Uterus (tissue), 4 donors: Measurements from ENCODE around the gene GATA6. TPM values are rescaled to one million over a fixed set of nuclear protein-coding genes. Genes with fewer than 3 reads are reported as not detected.

Experiments
- DNase-seq, 2 donors: peaks; one replicate each; pipeline ENCODE4 v3.0.0-alpha.2; 2019 to 2020
- H3K27ac ChIP-seq, 2 donors: fragments of 200-600 bp; sonication (generic); 1 replicate in 1 of 2; 2 replicates in 1 of 2; pipeline ENCODE4 v1.5.1; 2016 to 2018
- H3K27me3 ChIP-seq, 2 donors: fragments of 200-600 bp; sonication (generic); one replicate each; pipeline ENCODE4 v1.5.1; 2018 to 2019; ENCODE audit warnings: control low read depth in 1 of 2
- H3K36me3 ChIP-seq, 2 donors: fragments of 200-600 bp; sonication (generic); one replicate each; pipeline ENCODE4 v1.5.1; 2019; ENCODE audit warnings: control low read depth in 1 of 2
- H3K4me1 ChIP-seq, 2 donors: fragments of 200-600 bp; sonication (generic); one replicate each; pipeline ENCODE4 v1.5.1; 2018 to 2019; ENCODE audit warnings: control low read depth in 1 of 2
- H3K4me3 ChIP-seq, 2 donors: fragments of 200-600 bp; sonication (generic); 1 replicate in 1 of 2; 2 replicates in 1 of 2; pipeline ENCODE4 v1.5.1; 2018 to 2019; ENCODE audit warnings: mild to moderate bottlenecking in 1 of 2
- H3K9me3 ChIP-seq, 2 donors: fragments of 200-600 bp; sonication (generic); one replicate each; pipeline ENCODE4 v1.5.1; 2019; ENCODE audit warnings: control low read depth in 1 of 2
- CTCF ChIP-seq, 4 experiments: fragments of 200-600 bp in 2 of 4; fragments of 450-650 bp in 2 of 4; sonication (generic) in 2 of 4; IDR thresholded peaks; one replicate each; pipeline ENCODE4 v1.5.1; 2016 to 2019; ENCODE audit warnings: antibody characterized with exemption in 4 of 4, mild to moderate bottlenecking in 2 of 4, moderate library complexity in 1 of 4
- POLR2A ChIP-seq, 2 donors: fragments of 450-650 bp; IDR thresholded peaks; one replicate each; pipeline ENCODE4 v1.6.1; 2016; ENCODE audit warnings: antibody characterized with exemption in 2 of 2, mild to moderate bottlenecking in 1 of 2, moderate library complexity in 1 of 2
- intact Hi-C: fragments of 100-400 bp; cut with DNase I; formaldehyde crosslinking; loops from one replicate; pipeline ENCODE4 v1.15.1; 2023; ENCODE audit warnings: low total_unique reads
- total RNA-seq, 4 donors: library from RNA; depleted of rRNA in 3 of 4; stranded (reverse); fragments of >200 nt in 3 of 4; gene quantifications; one replicate each; pipeline versions ENCODE4 v1.1.0 to v1.2.4, GENCODE V29; 2014 to 2023
- donor health status: DM: yes; HTN: yes; CAD: no.

Gene GATA6
- total RNA-seq, 4 donors from 2014 or later = 28.2 to 59.6 (median 39.5) TPM

GRCh38 chr18:22163416-22164161 lies 5.8 kb upstream of the GATA6 start:
- no peak for DNase-seq
- intact Hi-C loops = loop anchor here (10.0 kb wide), 1 partner anchor 401 kb away; no protein-coding TSS in a partner anchor
- Histone ChIP-seq H3K4me3 (no peak overlapping the region), H3K27ac (peak overlapping the region; percentile 24 to 100), H3K4me1 (no peaks in the 10 kb centered on the region), H3K36me3 (no peaks in the 10 kb centered on the region), H3K27me3 (no peaks in the 10 kb centered on the region), H3K9me3 (no peaks in the 10 kb centered on the region)
- TF ChIP-seq POLR2A (IDR thresholded peaks at IDR 0.05) (no peak), CTCF (IDR thresholded peaks at IDR 0.05) (no peak)

- DNase-seq = peak in 1 of 2 donors; percentile 39
- Histone ChIP-seq H3K9me3 (no peaks in the 10 kb centered on the region), H3K27me3 (no peaks in the 10 kb centered on the region), H3K4me3 (peak overlapping the region in 1 of 2 donors; percentile 96), H3K4me1 (no peaks in the 10 kb centered on the region), H3K27ac (peak overlapping the region; percentile 24 to 100), H3K36me3 (no peaks in the 10 kb centered on the region)
- TF ChIP-seq POLR2A (IDR thresholded peaks at IDR 0.05) (no peak), CTCF (IDR thresholded peaks at IDR 0.05) (no peak)
- intact Hi-C loops = loop anchor here (10.0 kb wide), 1 partner anchor 400 kb away; no protein-coding TSS in a partner anchor
These were observed 4.9 kb upstream of the GATA6 start for GRCh38 chr18:22164337-22165048.

- peak in 1 of 2 donors; percentile 23 for DNase-seq
- H3K27ac ChIP-seq = peak overlapping the region; percentile 99 to 100
- H3K4me3 ChIP-seq = peak overlapping the region in 1 of 2 donors; percentile 96
- intact Hi-C loops = loop anchor here (10.0 kb wide), 1 partner anchor 400 kb away; no protein-coding TSS in a partner anchor
- TF ChIP-seq POLR2A (IDR thresholded peaks at IDR 0.05) (no peak), CTCF (IDR thresholded peaks at IDR 0.05) (no peak)
- H3K4me1 ChIP-seq = no peaks in the 10 kb centered on the region
- no peaks in the 10 kb centered on the region for H3K36me3 ChIP-seq
- H3K9me3 ChIP-seq = no peaks in the 10 kb centered on the region
- H3K27me3 ChIP-seq = no peaks in the 10 kb centered on the region
These were observed 4.3 kb upstream of the GATA6 start for GRCh38 chr18:22165049-22165602.

- Histone ChIP-seq H3K27me3 (no peaks in the 10 kb centered on the region), H3K9me3 (no peaks in the 10 kb centered on the region), H3K4me1 (no peaks in the 10 kb centered on the region), H3K4me3 (peak overlapping the region; percentile 89 to 96), H3K36me3 (no peaks in the 10 kb centered on the region), H3K27ac (peak overlapping the region; percentile 99 to 100)
- intact Hi-C loops = loop anchor here (10.0 kb wide), 1 partner anchor 399 kb away; no protein-coding TSS in a partner anchor
- TF ChIP-seq CTCF (IDR thresholded peaks at IDR 0.05) = no peak
- TF ChIP-seq POLR2A (IDR thresholded peaks at IDR 0.05) = no peak
- DNase-seq = no peak
These were observed 3.8 kb upstream of the GATA6 start for GRCh38 chr18:22165603-22166068.
